SK-N-SH (cell line): ENCODE data around the gene SUPT20HL1. TPM values are rescaled to one million over a fixed set of nuclear protein-coding genes. Genes with fewer than 3 reads are reported as not detected.
"Not testable (repeated sequence)": the region's sequence is repeated elsewhere in the genome, so short reads cannot be mapped to it uniquely, and the experiment has no call there.

ENCODE experiments used
- CTCF ChIA-PET: fragments of 300-600, 350-600 bp; formaldehyde crosslinking; extraction: SDS; loops from one replicate; lab custom pipeline; 2021; lab: Yijun Ruan, JAX
- POLR2A ChIA-PET: fragments of 350-600 bp; sonication (Branson Sonifier 250); formaldehyde crosslinking; extraction: SDS; loops from one replicate; lab custom pipeline; 2020; ENCODE audit warnings: antibody characterized with exemption, inconsistent platforms; lab: Yijun Ruan, JAX
- DNase-seq: peaks from one replicate; pipeline ENCODE4 v3.0.0; 2012
- H2AFZ ChIP-seq: fragments of 200-600 bp; sonication (generic); 2 replicates; pipeline ENCODE4 v1.8.1; 2016; ENCODE audit warnings: antibody characterized with exemption, mild to moderate bottlenecking, low read depth
- H3F3A ChIP-seq: fragments of 200-600 bp; sonication (generic); replicated peaks from 2 replicates; pipeline ENCODE3; 2016; ENCODE audit warnings: antibody characterized with exemption, mild to moderate bottlenecking; ENCODE audit not compliant: insufficient read depth
- H3K27ac ChIP-seq, 2 experiments: fragments of 200-500 bp in 1 of 2; fragments of 200-600 bp in 1 of 2; sonication (Bioruptor generic) in 1 of 2; sonication (generic), shearing (Covaris generic) in 1 of 2; 2 replicates each; pipeline versions ENCODE4 v1.5.1 to v1.6.1; 2014 to 2016; ENCODE audit warnings: low read depth in 2 of 2, inconsistent platforms in 1 of 2, low read length in 1 of 2, mild to moderate bottlenecking in 1 of 2, mixed read lengths in 1 of 2
- H3K27me3 ChIP-seq: fragments of 200-600 bp; sonication (generic), shearing (Covaris generic); 2 replicates; pipeline ENCODE4 v1.6.1; 2016; ENCODE audit warnings: mixed run types; ENCODE audit not compliant: insufficient read depth
- H3K36me3 ChIP-seq, 2 experiments: fragments of 200-500 bp in 1 of 2; fragments of 200-600 bp in 1 of 2; sonication (Bioruptor generic) in 1 of 2; sonication (generic) in 1 of 2; replicated peaks in 1 of 2; 2 replicates each; pipeline versions ENCODE3 to v1.5.1; 2014 to 2016; ENCODE audit warnings: low read length in 1 of 2, mild to moderate bottlenecking in 1 of 2; ENCODE audit not compliant: insufficient read depth in 2 of 2, control insufficient read depth in 1 of 2
- H3K4me1 ChIP-seq, 2 experiments: fragments of 200-500 bp in 1 of 2; fragments of 200-600 bp in 1 of 2; sonication (Bioruptor generic) in 1 of 2; sonication (generic), shearing (Covaris generic) in 1 of 2; 2 replicates each; pipeline versions ENCODE4 v1.5.1 to v1.6.1; 2014 to 2016; ENCODE audit warnings: low read depth in 1 of 2, low read length in 1 of 2, mixed run types in 1 of 2; ENCODE audit not compliant: insufficient read depth in 2 of 2, control insufficient read depth in 1 of 2
- H3K4me2 ChIP-seq: fragments of 200-600 bp; sonication (generic), shearing (Covaris generic); 2 replicates; pipeline ENCODE4 v1.6.1; 2017; ENCODE audit warnings: mixed run types
- H3K4me3 ChIP-seq, 2 experiments: fragments of 200-500 bp in 1 of 2; fragments of 200-600 bp in 1 of 2; sonication (Bioruptor generic) in 1 of 2; sonication (generic), shearing (Covaris generic) in 1 of 2; 2 replicates each; pipeline versions ENCODE4 v1.5.1 to v1.8.1; 2014 to 2016; ENCODE audit warnings: low read depth in 2 of 2, inconsistent platforms in 1 of 2, low read length in 1 of 2, mild to moderate bottlenecking in 1 of 2, mixed read lengths in 1 of 2, moderate library complexity in 1 of 2
- H3K79me2 ChIP-seq: fragments of 200-600 bp; sonication (generic); 2 replicates; pipeline ENCODE4 v1.8.1; 2017; ENCODE audit warnings: mild to moderate bottlenecking; ENCODE audit not compliant: insufficient read depth
- H3K9ac ChIP-seq: fragments of 200-600 bp; sonication (generic); 2 replicates; pipeline ENCODE4 v1.6.1; 2017; ENCODE audit warnings: mixed run types
- H3K9me2 ChIP-seq: fragments of 200-600 bp; sonication (generic); 2 replicates; pipeline ENCODE4 v1.6.1; 2017; ENCODE audit warnings: mixed run types
- H3K9me3 ChIP-seq: fragments of 200-600 bp; sonication (generic); 2 replicates; pipeline ENCODE4 v1.6.1; 2017; ENCODE audit warnings: mixed run types, mild to moderate bottlenecking, moderate library complexity
- H4K20me1 ChIP-seq: fragments of 200-600 bp; sonication (generic); 2 replicates; pipeline ENCODE4 v1.6.1; 2017; ENCODE audit warnings: mild to moderate bottlenecking, mixed run types; ENCODE audit not compliant: insufficient read depth
- CHD2 ChIP-seq: fragments of 150-350 bp; IDR thresholded peaks from 2 replicates; pipeline ENCODE4 v1.6.1; 2018; ENCODE audit warnings: low read length; ENCODE audit not compliant: partially characterized antibody
- CTCF ChIP-seq: fragments of 200-600 bp; sonication (generic); IDR thresholded peaks from 2 replicates; pipeline ENCODE4 v1.6.1; 2017; ENCODE audit warnings: antibody characterized with exemption, mild to moderate bottlenecking, moderate library complexity
- ELF1 ChIP-seq: IDR thresholded peaks from 2 replicates; pipeline ENCODE4 v1.4.0; 2012
- EP300 ChIP-seq, 2 experiments: IDR thresholded peaks; 2 replicates each; pipeline versions ENCODE4 v1.4.0 to v1.6.1; 2012; ENCODE audit warnings: borderline replicate concordance in 1 of 2, low read depth in 1 of 2, low read length in 1 of 2
- FOXJ3 ChIP-seq: sonication (generic); formaldehyde crosslinking; IDR thresholded peaks from 2 replicates; pipeline ENCODE4 v1.5.1; 2020; ENCODE audit warnings: mild to moderate bottlenecking, missing genetic modification reagents
- GABPA ChIP-seq: IDR thresholded peaks from 2 replicates; pipeline ENCODE4 v1.4.0; 2012; ENCODE audit warnings: low read depth, mild to moderate bottlenecking
- GATA2 ChIP-seq: sonication (generic); formaldehyde crosslinking; IDR thresholded peaks from 2 replicates; pipeline ENCODE4 v1.5.0; 2020; ENCODE audit warnings: mild to moderate bottlenecking, missing genetic modification reagents
- JUND ChIP-seq: IDR thresholded peaks from 2 replicates; pipeline ENCODE4 v1.4.0; 2012
- PBX3 ChIP-seq: IDR thresholded peaks from 2 replicates; pipeline ENCODE4; 2012
- POLR2AphosphoS5 ChIP-seq: IDR thresholded peaks from 2 replicates; pipeline ENCODE4 v1.6.1; 2012; ENCODE audit warnings: low read depth, low read length
- RCOR1 ChIP-seq: fragments of 150-350 bp; IDR thresholded peaks from 2 replicates; pipeline ENCODE4 v1.6.1; 2017; ENCODE audit warnings: antibody characterized with exemption, low read length
- REST ChIP-seq: IDR thresholded peaks from 2 replicates; pipeline ENCODE4 v1.6.1; 2012; ENCODE audit warnings: mild to moderate bottlenecking, low read depth, low read length, moderate library complexity
- RFX5 ChIP-seq: IDR thresholded peaks from 2 replicates; pipeline ENCODE4 v1.6.1; 2012; ENCODE audit warnings: mild to moderate bottlenecking, improper control_type of control experiment, low read length
- TCF12 ChIP-seq: IDR thresholded peaks from 2 replicates; pipeline ENCODE4 v1.4.0; 2012
- USF2 ChIP-seq: fragments of 150-350 bp; IDR thresholded peaks from 2 replicates; pipeline ENCODE4 v1.6.1; 2017; ENCODE audit warnings: antibody characterized with exemption, low read length, low read depth, borderline replicate concordance
- WGBS: methylation state at CpG from one replicate; pipeline ENCODE4 v1.1.6; 2017; ENCODE audit warnings: low lambda C conversion rate; 5-methylcytosine and 5-hydroxymethylcytosine counted together
- polyA plus RNA-seq, 3 experiments: library from polyadenylated mRNA; depleted of rRNA; stranded (reverse); fragments of >200 nt; gene quantifications; 2 replicates each; pipeline ENCODE4 v1.2.3, GENCODE V29; 2012

The SUPT20HL1 gene
- polyA plus RNA-seq, 1 of the 3 experiments (the other 2 are of a cell fraction): not detected

GRCh38 chrX:24382315-24382714, 21.9 kb downstream of the SUPT20HL1 start:
- H3K36me3 ChIP-seq, H3K9ac ChIP-seq, H3K4me2 ChIP-seq, H3K4me3 ChIP-seq, H3K27ac ChIP-seq, POLR2A ChIA-PET, H3K9me2 ChIP-seq, H2AFZ ChIP-seq, H3K4me1 ChIP-seq, H3F3A ChIP-seq, H3K79me2 ChIP-seq, H3K9me3 ChIP-seq, H3K27me3 ChIP-seq, H4K20me1 ChIP-seq, DNase-seq: not testable (repeated sequence)
- CTCF ChIA-PET: interaction anchor here (1.3 to 2.3 kb wide), 2 partner anchors 11 kb away, joined by 5 to 10 read pairs; no protein-coding TSS in a partner anchor
- WGBS: 32% methylated on average over 5 of the region's 5 CpGs

- no peak for DNase-seq
- no peak for TF ChIP-seq POLR2AphosphoS5
- no peak for TF ChIP-seq JUND
- TF ChIP-seq RCOR1: no peak
- TF ChIP-seq PBX3: no peak
- no peak for TF ChIP-seq CTCF
- no peak for TF ChIP-seq GABPA
- no peak for TF ChIP-seq ELF1
- TF ChIP-seq GATA2: no peak
- TF ChIP-seq CHD2: no peak
- TF ChIP-seq EP300 (IDR thresholded peaks at IDR 0.05; ENCODE audit: borderline replicate concordance in 1 of 2, low read depth in 1 of 2, low read length in 1 of 2): no peak
- no peak for TF ChIP-seq TCF12
- TF ChIP-seq RFX5: no peak
- no peak for TF ChIP-seq REST
- no peak for TF ChIP-seq USF2
- TF ChIP-seq FOXJ3 (CRISPR knock-in tag): no peak
- no peaks in the 10 kb centered on the region for H3K4me1 ChIP-seq
- H3F3A ChIP-seq: no peaks in the 10 kb centered on the region
- H3K4me3 ChIP-seq: no peak overlapping the region
- no peaks in the 10 kb centered on the region for H3K36me3 ChIP-seq
- H2AFZ ChIP-seq: no peak overlapping the region
- H3K9me2 ChIP-seq: peaks cover 4% of the 10 kb centered on the region; the same call in 1 of the 2 replicates
- ChIA-PET POLR2A (no interaction called here), CTCF (interaction anchor here (0.9 to 4.0 kb wide), 6 partner anchors 9 to 111 kb away, joined by 3 to 20 read pairs (median 4); no protein-coding TSS in a partner anchor)
- H3K9me3 ChIP-seq: no peaks in the 10 kb centered on the region
- 17% methylated on average over 2 of the region's 2 CpGs for WGBS
- no peaks in the 10 kb centered on the region for H3K79me2 ChIP-seq
- H3K9ac ChIP-seq: no peak overlapping the region
- no peaks in the 10 kb centered on the region for H4K20me1 ChIP-seq
- H3K27me3 ChIP-seq: peaks cover 1% of the 10 kb centered on the region; the same call in 1 of the 2 replicates
- no peak overlapping the region for H3K4me2 ChIP-seq
- no peak overlapping the region for H3K27ac ChIP-seq
Measured at GRCh38 chrX:24387724-24388123, 27.3 kb downstream of the SUPT20HL1 start.
